Mesothelial cell of epicardium (in vitro differentiated cells): ENCODE data around the gene TARBP2. TPM values are rescaled to one million over a fixed set of nuclear protein-coding genes. Genes with fewer than 3 reads are reported as not detected.

Experiments
- DNase-seq, 2 experiments: peaks; one replicate each; pipeline ENCODE4 v3.0.0; 2021; ENCODE audit warnings: low spot score in 2 of 2; ENCODE audit not compliant: unreplicated experiment in 2 of 2
- H3K27ac Mint-ChIP-seq: 2 replicates; pipeline ENCODE4 v1.8.0; 2021; ENCODE audit warnings: mixed read lengths
- H3K27me3 Mint-ChIP-seq: 2 replicates; pipeline ENCODE4 v1.8.0; 2021; ENCODE audit warnings: low read depth, mixed read lengths
- H3K36me3 Mint-ChIP-seq: 2 replicates; pipeline ENCODE4 v1.8.0; 2021; ENCODE audit warnings: mixed read lengths
- H3K4me1 Mint-ChIP-seq: 2 replicates; pipeline ENCODE4 v1.8.0; 2021; ENCODE audit warnings: mixed read lengths
- H3K4me3 Mint-ChIP-seq: 2 replicates; pipeline ENCODE4 v1.8.0; 2021; ENCODE audit warnings: mild to moderate bottlenecking, moderate library complexity, mixed read lengths
- H3K9me3 Mint-ChIP-seq: 2 replicates; pipeline ENCODE4 v1.8.0; 2021; ENCODE audit warnings: mixed read lengths
- total RNA-seq: library from RNA; stranded (reverse); gene quantifications from 3 replicates; pipeline ENCODE4 v1.2.1, GENCODE V29; 2021
- TF ChIP-seq, protein P1 (sequence below): fragments of 200-600 bp; sonication (generic); IDR thresholded peaks from one replicate; pipeline ENCODE4 v1.5.0; 2021; ENCODE audit warnings: antibody characterized with exemption; ENCODE audit not compliant: unreplicated experiment

TARBP2 gene
- total RNA-seq, 1 donor from 2014 or later = 50.4 TPM

DNA sequence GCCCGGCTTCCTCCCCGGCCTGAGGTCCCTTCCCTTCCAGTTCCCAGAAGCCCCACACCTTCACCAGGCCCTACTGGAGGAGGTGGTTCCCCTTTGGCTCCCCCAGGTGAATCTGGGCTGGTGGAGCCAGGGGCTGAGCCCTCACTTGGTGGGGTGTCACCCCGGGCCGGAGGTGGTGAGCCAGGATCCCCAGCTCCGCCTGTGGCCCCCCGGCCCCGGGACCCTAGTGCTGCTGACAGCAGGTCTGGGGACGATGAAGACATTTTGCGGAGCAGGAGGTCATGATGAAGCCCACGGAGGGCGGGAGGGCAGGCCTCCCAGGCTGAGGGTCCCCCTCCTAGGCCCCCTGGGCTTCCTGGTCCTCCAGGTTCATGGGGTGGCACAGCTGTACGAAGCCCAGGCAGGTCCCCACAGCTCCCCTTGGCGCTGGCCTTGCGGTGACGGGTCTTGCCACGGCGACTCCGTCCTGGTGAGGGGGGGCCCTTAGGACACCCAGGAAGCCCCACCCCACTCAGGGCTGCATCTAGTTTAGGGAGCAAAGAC, 18.4 kb upstream of the TARBP2 start:
- Mint-ChIP-seq H3K9me3 (no peaks in the 10 kb centered on the region), H3K27me3 (no peaks in the 10 kb centered on the region), H3K4me1 (peaks cover 3% of the 10 kb centered on the region), H3K27ac (no peak overlapping the region), H3K36me3 (peaks cover 12% of the 10 kb centered on the region), H3K4me3 (no peak overlapping the region)
- DNase-seq = no peak
- TF ChIP-seq, protein P1, sequence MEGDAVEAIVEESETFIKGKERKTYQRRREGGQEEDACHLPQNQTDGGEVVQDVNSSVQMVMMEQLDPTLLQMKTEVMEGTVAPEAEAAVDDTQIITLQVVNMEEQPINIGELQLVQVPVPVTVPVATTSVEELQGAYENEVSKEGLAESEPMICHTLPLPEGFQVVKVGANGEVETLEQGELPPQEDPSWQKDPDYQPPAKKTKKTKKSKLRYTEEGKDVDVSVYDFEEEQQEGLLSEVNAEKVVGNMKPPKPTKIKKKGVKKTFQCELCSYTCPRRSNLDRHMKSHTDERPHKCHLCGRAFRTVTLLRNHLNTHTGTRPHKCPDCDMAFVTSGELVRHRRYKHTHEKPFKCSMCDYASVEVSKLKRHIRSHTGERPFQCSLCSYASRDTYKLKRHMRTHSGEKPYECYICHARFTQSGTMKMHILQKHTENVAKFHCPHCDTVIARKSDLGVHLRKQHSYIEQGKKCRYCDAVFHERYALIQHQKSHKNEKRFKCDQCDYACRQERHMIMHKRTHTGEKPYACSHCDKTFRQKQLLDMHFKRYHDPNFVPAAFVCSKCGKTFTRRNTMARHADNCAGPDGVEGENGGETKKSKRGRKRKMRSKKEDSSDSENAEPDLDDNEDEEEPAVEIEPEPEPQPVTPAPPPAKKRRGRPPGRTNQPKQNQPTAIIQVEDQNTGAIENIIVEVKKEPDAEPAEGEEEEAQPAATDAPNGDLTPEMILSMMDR = no peak

DNA sequence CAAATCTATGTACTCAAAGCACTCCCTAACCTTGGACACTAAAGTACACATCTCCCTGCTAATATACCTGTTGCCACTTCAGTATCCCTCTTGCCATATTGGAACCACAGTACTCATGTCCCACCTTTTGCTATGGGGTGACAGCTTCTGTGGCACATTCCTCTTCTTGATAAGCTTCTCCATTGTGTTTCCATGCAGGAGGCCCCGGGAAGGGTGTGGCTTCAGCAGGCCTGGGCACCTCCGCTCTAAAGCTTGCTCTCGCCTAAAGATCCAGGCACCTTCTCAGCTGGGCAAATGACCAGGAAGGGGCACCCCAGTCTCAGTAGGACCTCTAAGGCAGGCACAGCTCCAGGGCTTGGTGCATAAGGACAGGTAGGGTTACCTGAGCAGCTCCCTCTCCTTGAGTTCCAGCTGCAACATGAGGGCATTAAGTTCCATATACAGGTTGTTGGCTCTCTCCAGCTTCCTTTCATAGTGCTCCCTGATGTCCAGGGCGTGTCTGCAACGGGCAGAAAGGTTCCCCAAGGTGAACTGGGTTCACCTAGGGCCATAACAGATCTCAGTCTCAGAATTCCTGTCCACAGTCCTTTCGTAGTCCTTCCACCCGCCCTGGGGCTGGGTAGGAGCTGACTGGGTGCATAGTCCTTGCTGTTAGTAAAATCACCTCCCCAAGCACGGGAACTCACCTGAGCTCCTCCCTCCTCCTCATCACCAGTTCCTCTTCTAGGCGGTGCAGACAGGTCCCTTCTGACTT, 17.7 kb upstream of the TARBP2 start:
- no peak for DNase-seq
- Mint-ChIP-seq H3K9me3 (no peaks in the 10 kb centered on the region), H3K4me1 (peaks cover 3% of the 10 kb centered on the region), H3K36me3 (peaks cover 12% of the 10 kb centered on the region), H3K27ac (peak overlapping the region; percentile 18), H3K27me3 (no peaks in the 10 kb centered on the region), H3K4me3 (no peak overlapping the region)
- TF ChIP-seq, protein P1 = no peak

DNA sequence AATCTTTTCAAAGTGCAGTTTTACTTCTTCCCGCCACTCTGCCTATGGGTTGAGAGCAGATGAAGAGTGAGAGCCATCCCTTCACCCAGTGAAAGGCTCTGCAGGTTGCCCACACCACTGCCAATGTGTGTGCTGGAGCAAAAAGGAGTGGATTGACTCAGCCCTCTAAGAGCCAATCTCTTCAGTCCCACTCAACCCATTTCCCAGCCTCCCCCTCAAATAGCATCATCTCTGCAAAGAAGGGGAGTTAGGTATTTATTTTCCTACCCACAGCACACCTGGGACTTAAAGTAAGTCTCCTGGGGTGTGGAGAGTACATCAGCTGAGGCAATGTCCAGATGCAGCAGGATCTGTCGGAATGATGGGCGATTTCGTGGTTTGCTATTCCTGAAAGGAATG, 17.1 kb upstream of the TARBP2 start:
- H3K27me3 Mint-ChIP-seq = no peaks in the 10 kb centered on the region
- peak overlapping the region; percentile 2 for H3K27ac Mint-ChIP-seq
- H3K4me3 Mint-ChIP-seq = no peak overlapping the region
- no peaks in the 10 kb centered on the region for H3K9me3 Mint-ChIP-seq
- DNase-seq = no peak
- TF ChIP-seq, protein P1 = no peak
- H3K36me3 Mint-ChIP-seq = peaks cover 12% of the 10 kb centered on the region
- H3K4me1 Mint-ChIP-seq = peaks cover 3% of the 10 kb centered on the region

DNA sequence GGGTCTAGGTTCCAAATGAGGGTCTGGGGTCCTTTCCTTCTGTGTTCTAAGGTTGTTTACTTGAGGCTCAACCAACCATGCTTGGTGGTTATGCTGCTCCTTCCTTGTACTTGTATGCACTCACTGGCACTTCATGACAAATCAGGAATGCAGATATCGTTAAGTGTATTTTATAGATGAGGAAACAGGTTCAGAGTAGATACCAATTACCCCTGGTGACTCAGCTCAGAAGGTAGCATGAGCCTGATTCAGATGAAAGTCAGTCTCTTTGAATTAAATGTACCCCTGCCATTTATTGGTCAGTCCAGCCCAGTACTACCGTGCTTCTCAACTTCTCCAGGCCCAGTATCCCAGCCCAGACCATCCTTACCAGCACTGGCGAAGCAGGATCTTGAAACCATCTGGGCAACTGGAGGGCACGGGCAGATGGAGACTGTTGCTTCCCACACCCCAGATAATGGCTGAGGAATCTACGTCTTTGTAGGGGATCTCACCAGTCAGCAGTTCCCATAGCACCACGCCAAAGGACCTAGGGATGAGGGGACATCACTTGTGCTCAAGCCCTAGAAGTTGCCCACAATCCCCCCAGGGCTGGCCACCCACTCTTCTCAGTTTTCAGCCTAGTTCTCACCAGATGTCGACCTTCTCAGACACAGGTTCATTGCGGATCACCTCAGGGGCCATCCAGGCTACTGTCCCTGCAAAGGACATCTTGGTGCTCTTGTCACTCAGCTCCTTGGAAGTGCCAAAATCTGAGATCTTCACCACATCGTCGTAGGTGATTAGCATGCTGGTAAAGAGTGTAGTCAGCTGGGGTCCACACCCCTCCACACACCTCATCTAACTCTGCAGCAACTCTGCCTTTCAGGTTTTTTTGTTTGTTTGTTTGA, 16.2 kb upstream of the TARBP2 start:
- no peaks in the 10 kb centered on the region for H3K27me3 Mint-ChIP-seq
- peaks cover 9% of the 10 kb centered on the region for H3K36me3 Mint-ChIP-seq
- no peak for DNase-seq
- no peaks in the 10 kb centered on the region for H3K9me3 Mint-ChIP-seq
- H3K4me1 Mint-ChIP-seq = peaks cover 3% of the 10 kb centered on the region
- H3K27ac Mint-ChIP-seq = peak overlapping the region; percentile 61
- no peak overlapping the region for H3K4me3 Mint-ChIP-seq
- TF ChIP-seq, protein P1 = no peak

DNA sequence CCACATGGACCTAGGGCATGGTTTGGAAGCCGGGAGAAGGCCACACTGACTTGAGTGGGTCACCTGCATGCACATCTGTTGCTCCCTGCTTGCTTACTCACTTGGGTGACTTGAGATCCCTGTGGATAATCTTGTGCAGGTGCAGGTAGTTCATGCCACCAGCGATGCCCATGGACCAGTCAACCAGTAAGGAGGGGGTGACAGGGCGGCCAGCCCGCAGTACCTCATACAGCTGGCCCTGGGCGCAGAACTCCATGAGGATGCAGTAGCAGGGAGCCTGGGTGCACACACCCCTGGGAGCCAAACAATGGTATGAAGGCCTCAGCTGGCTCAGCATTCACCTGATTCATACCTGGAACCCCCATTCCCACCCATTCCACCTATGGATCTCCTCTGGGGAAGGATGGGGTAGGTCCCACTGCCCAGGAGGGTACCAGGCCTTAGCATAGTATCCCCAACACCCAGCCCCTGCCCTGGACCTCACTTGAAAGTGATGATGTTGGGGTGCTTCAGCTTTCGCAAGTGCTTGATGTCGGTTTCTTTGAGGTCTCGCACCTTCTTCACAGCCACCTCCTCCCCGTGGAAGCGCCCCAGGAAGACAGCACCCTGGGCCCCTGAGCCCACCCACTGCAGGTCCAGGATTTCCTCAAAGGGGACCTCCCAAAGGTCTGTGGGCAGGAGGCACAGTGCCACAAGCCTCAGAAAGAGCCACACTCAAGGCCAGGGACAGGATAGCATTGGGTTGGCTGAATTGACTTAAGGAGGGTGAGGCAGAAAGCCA, 14.9 kb upstream of the TARBP2 start:
- no peak for DNase-seq
- TF ChIP-seq, protein P1 = no peak
- Mint-ChIP-seq H3K27ac (peak overlapping the region; percentile 25), H3K9me3 (no peaks in the 10 kb centered on the region), H3K4me1 (peaks cover 3% of the 10 kb centered on the region), H3K4me3 (no peak overlapping the region), H3K27me3 (no peaks in the 10 kb centered on the region), H3K36me3 (peaks cover 9% of the 10 kb centered on the region)
